Fibroblast of lung (primary cell): ENCODE measurements around the gene FBXO4. TPM values are rescaled to one million over a fixed set of nuclear protein-coding genes. Genes with fewer than 3 reads are reported as not detected.

Experiments used
- DNase-seq, 2 donors: peaks; one replicate each; pipeline versions ENCODE4 v3.0.0 to v3.0.0-alpha.2; 2010; ENCODE audit warnings: low read depth in 2 of 2
- H2AFZ ChIP-seq: 2 replicates; pipeline ENCODE4 v1.5.1; 2012; ENCODE audit warnings: low read length, control low read depth, inconsistent platforms
- H3K27ac ChIP-seq: 2 replicates; pipeline ENCODE4 v1.5.1; 2011; ENCODE audit warnings: low read length, control low read depth; ENCODE audit not compliant: insufficient read depth
- H3K27me3 ChIP-seq: 2 replicates; pipeline ENCODE4 v1.5.1; 2011; ENCODE audit warnings: mild to moderate bottlenecking, low read length; ENCODE audit not compliant: control insufficient read depth, insufficient read depth
- H3K36me3 ChIP-seq: 2 replicates; pipeline ENCODE4 v1.5.1; 2011; ENCODE audit warnings: low read length; ENCODE audit not compliant: control insufficient read depth, insufficient read depth
- H3K4me1 ChIP-seq: 2 replicates; pipeline ENCODE4 v1.5.1; 2011; ENCODE audit warnings: low read length; ENCODE audit not compliant: control insufficient read depth, insufficient read depth; ENCODE audit errors: extremely low read depth
- H3K4me2 ChIP-seq: 2 replicates; pipeline ENCODE4 v1.5.1; 2011; ENCODE audit warnings: low read length, control low read depth; ENCODE audit not compliant: insufficient read depth; ENCODE audit errors: extremely low read depth
- H3K4me3 ChIP-seq, 4 experiments: fragments of 200-600 bp in 1 of 4; sonication (generic) in 1 of 4; replicated peaks in 1 of 4; 2 replicates each; pipeline ENCODE4 v1.5.1; 2011 to 2016; ENCODE audit warnings: low read length in 4 of 4, low read depth in 3 of 4, mild to moderate bottlenecking in 3 of 4, control low read depth in 2 of 4, inconsistent platforms in 1 of 4, mixed read lengths in 1 of 4; ENCODE audit not compliant: insufficient read depth in 1 of 4; ENCODE audit errors: control extremely low read depth in 1 of 4
- H3K79me2 ChIP-seq: 2 replicates; pipeline ENCODE4 v1.5.1; 2012; ENCODE audit warnings: mild to moderate bottlenecking, low read length, inconsistent platforms; ENCODE audit not compliant: control insufficient read depth, insufficient read depth
- H3K9ac ChIP-seq: 2 replicates; pipeline ENCODE4 v1.5.1; 2011; ENCODE audit warnings: mild to moderate bottlenecking, low read length, control low read depth; ENCODE audit not compliant: insufficient read depth
- H3K9me3 ChIP-seq: 2 replicates; pipeline ENCODE4 v1.5.1; 2012; ENCODE audit warnings: low read depth, low read length; ENCODE audit not compliant: control insufficient read depth, insufficient read depth
- H4K20me1 ChIP-seq: 2 replicates; pipeline ENCODE4 v1.5.1; 2011; ENCODE audit warnings: low read length; ENCODE audit not compliant: control insufficient read depth, insufficient read depth; ENCODE audit errors: extremely low read depth
- CTCF ChIP-seq, 2 donors: IDR thresholded peaks in 1 of 2; conservative IDR thresholded peaks in 1 of 2; 1 replicate in 1 of 2; 2 replicates in 1 of 2; pipeline ENCODE4 v1.5.1; 2011 to 2012; ENCODE audit warnings: low read length in 2 of 2, control low read depth in 1 of 2, inconsistent platforms in 1 of 2, low read depth in 1 of 2, mild to moderate bottlenecking in 1 of 2
- EZH2 ChIP-seq: IDR thresholded peaks from 2 replicates; pipeline ENCODE4 v1.5.1; 2012; ENCODE audit warnings: low read length, control low read depth, mild to moderate bottlenecking; ENCODE audit errors: missing control alignments
- polyA plus RNA-seq, 2 donors: library from polyadenylated mRNA; depleted of rRNA in 1 of 2; stranded (reverse) in 1 of 2; unstranded in 1 of 2; fragments of >200 nt; gene quantifications; 2 replicates each; pipeline ENCODE4 v1.2.1, GENCODE V29; 2011 to 2012; ENCODE audit warnings: missing spikeins in 1 of 2
- total RNA-seq: library from RNA; depleted of rRNA; stranded (reverse); fragments of >200 nt; gene quantifications from 2 replicates; pipeline ENCODE4 v1.2.1, GENCODE V29; 2014

The FBXO4 gene
- total and polyA plus RNA-seq, 2 donors (not counting 1 experiment from before 2014, with no cell fraction given) = 13.4 to 14.9 TPM

GRCh38 chr5:41956943-41957342 lies 31.9 kb downstream of the FBXO4 start:
- no peak overlapping the region for H3K27ac ChIP-seq
- H3K4me3 ChIP-seq = no peak overlapping the region
- H3K4me1 ChIP-seq = no peaks in the 10 kb centered on the region
- no peaks in the 10 kb centered on the region for H3K27me3 ChIP-seq
- no peaks in the 10 kb centered on the region for H3K79me2 ChIP-seq
- DNase-seq = no peak
- no peaks in the 10 kb centered on the region for H3K9me3 ChIP-seq
- H3K9ac ChIP-seq = no peak overlapping the region
- H3K36me3 ChIP-seq = no peaks in the 10 kb centered on the region
- no peak overlapping the region for H3K4me2 ChIP-seq
- H2AFZ ChIP-seq = no peak overlapping the region
- no peaks in the 10 kb centered on the region for H4K20me1 ChIP-seq
- TF ChIP-seq EZH2 (no peak), CTCF (conservative IDR thresholded peaks at IDR 0.05 in 1 of 2, IDR thresholded peaks at IDR 0.05 in 1 of 2; ENCODE audit: low read depth in 1 of 2, low read length in 2 of 2) (no peak)

GRCh38 chr5:41960481-41960880 lies 35.4 kb downstream of the FBXO4 start:
- no peaks in the 10 kb centered on the region for H3K9me3 ChIP-seq
- H3K4me1 ChIP-seq = no peaks in the 10 kb centered on the region
- H3K4me2 ChIP-seq = no peak overlapping the region
- H3K27me3 ChIP-seq = no peaks in the 10 kb centered on the region
- no peaks in the 10 kb centered on the region for H4K20me1 ChIP-seq
- no peak overlapping the region for H3K4me3 ChIP-seq
- H3K79me2 ChIP-seq = no peaks in the 10 kb centered on the region
- H3K27ac ChIP-seq = no peak overlapping the region
- no peak for DNase-seq
- H3K36me3 ChIP-seq = no peaks in the 10 kb centered on the region
- H2AFZ ChIP-seq = no peak overlapping the region
- TF ChIP-seq CTCF (conservative IDR thresholded peaks at IDR 0.05 in 1 of 2, IDR thresholded peaks at IDR 0.05 in 1 of 2; ENCODE audit: low read depth in 1 of 2, low read length in 2 of 2) (no peak), EZH2 (no peak)
- H3K9ac ChIP-seq = no peak overlapping the region

GRCh38 chr5:41961736-41962135 lies 36.7 kb downstream of the FBXO4 start:
- Histone ChIP-seq H3K4me2 (no peak overlapping the region), H3K9me3 (no peaks in the 10 kb centered on the region), H3K4me1 (no peaks in the 10 kb centered on the region), H3K79me2 (no peaks in the 10 kb centered on the region), H3K36me3 (no peaks in the 10 kb centered on the region), H4K20me1 (no peaks in the 10 kb centered on the region), H3K27me3 (no peaks in the 10 kb centered on the region), H2AFZ (no peak overlapping the region), H3K27ac (no peak overlapping the region), H3K4me3 (no peak overlapping the region), H3K9ac (no peak overlapping the region)
- TF ChIP-seq CTCF (conservative IDR thresholded peaks at IDR 0.05 in 1 of 2, IDR thresholded peaks at IDR 0.05 in 1 of 2; ENCODE audit: low read depth in 1 of 2, low read length in 2 of 2) (no peak), EZH2 (no peak)
- no peak for DNase-seq
